HEK293 (cell line): ENCODE data around the gene RAB9B.

Experiments
- REPIN1 ChIP-seq: fragments of 450-650 bp; formaldehyde crosslinking; IDR thresholded peaks from 2 replicates; pipeline ENCODE4 v1.5.1; 2017; ENCODE audit warnings: missing biosample characterization, missing genetic modification characterization, low read depth
- YY1 ChIP-seq: fragments of 450-650 bp; formaldehyde crosslinking; IDR thresholded peaks from 2 replicates; pipeline ENCODE4 v1.5.1; 2018; ENCODE audit warnings: missing biosample characterization, missing genetic modification characterization
- ZEB2 ChIP-seq: fragments of 450-650 bp; formaldehyde crosslinking; IDR thresholded peaks from 2 replicates; pipeline ENCODE4 v1.5.1; 2016; ENCODE audit warnings: missing biosample characterization, missing genetic modification characterization
- ZNF266 ChIP-seq: fragments of 450-650 bp; formaldehyde crosslinking; IDR thresholded peaks from 2 replicates; pipeline ENCODE4 v1.5.1; 2016; ENCODE audit warnings: missing biosample characterization, missing genetic modification characterization, low read depth
- ZNF274 ChIP-seq, 2 experiments: fragments of 200-500 bp in 1 of 2; fragments of 450-650 bp in 1 of 2; sonication (Bioruptor generic) in 1 of 2; formaldehyde crosslinking in 1 of 2; IDR thresholded peaks; 2 replicates each; pipeline versions ENCODE4 v1.5.1 to v1.6.1; 2014 to 2016; ENCODE audit warnings: borderline replicate concordance in 1 of 2, inconsistent platforms in 1 of 2, low read length in 1 of 2, missing biosample characterization in 1 of 2, missing genetic modification characterization in 1 of 2
- ZNF354C ChIP-seq: fragments of 450-650 bp; formaldehyde crosslinking; IDR thresholded peaks from 2 replicates; pipeline ENCODE4 v1.5.1; 2016; ENCODE audit warnings: missing biosample characterization, missing genetic modification characterization, low read depth, borderline replicate concordance

- TF ChIP-seq REPIN1 (no peak), ZNF274 (IDR thresholded peaks at IDR 0.05; ENCODE audit: low read length) (no peak), ZNF274 (tag by site-specific recombination; IDR thresholded peaks at IDR 0.05; ENCODE audit: borderline replicate concordance) (no peak), ZNF354C (no peak), ZEB2 (tag by site-specific recombination) (no peak), ZNF266 (tag by site-specific recombination) (no peak), YY1 (tag by site-specific recombination) (no peak)
These were observed 55.5 kb downstream of the RAB9B start, which contains the start of gene PLP1 for GRCh38 chrX:103776546-103776945.
